ENCODE results near the gene MRPL37.

Gene MRPL37

GRCh38 chr1:54240741-54241335, 40.9 kb downstream of the MRPL37 start:
- no peak for DNase-seq (ENCODE audit: low spot score)

- no peak for DNase-seq (ENCODE audit: low spot score)
These were observed 41.4 kb downstream of the MRPL37 start for GRCh38 chr1:54241364-54241763.

GRCh38 chr1:54243022-54243421, 43.1 kb downstream of the MRPL37 start:
- DNase-seq (ENCODE audit: low spot score): no peak

- DNase-seq (ENCODE audit: low spot score): no peak
These were observed 44.7 kb downstream of the MRPL37 start for GRCh38 chr1:54244655-54245054.

GRCh38 chr1:54245501-54245900, 45.5 kb downstream of the MRPL37 start:
- no peak for DNase-seq (ENCODE audit: low spot score)

GRCh38 chr1:54246116-54246721, 46.3 kb downstream of the MRPL37 start:
- no peak for DNase-seq (ENCODE audit: low spot score)

GRCh38 chr1:54247863-54248515, 48.0 kb downstream of the MRPL37 start:
- no peak for DNase-seq (ENCODE audit: low spot score)

GRCh38 chr1:54248966-54249365, 49.0 kb downstream of the MRPL37 start:
- DNase-seq (ENCODE audit: low spot score): no peak

- DNase-seq (ENCODE audit: low spot score): peak; percentile 54
These were observed 50.0 kb downstream of the MRPL37 start for GRCh38 chr1:54249819-54250435.

- DNase-seq (ENCODE audit: low spot score): no peak
These were observed 50.7 kb downstream of the MRPL37 start for GRCh38 chr1:54250670-54251069.

GRCh38 chr1:54252371-54252936, 52.5 kb downstream of the MRPL37 start:
- no peak for DNase-seq (ENCODE audit: low spot score)

GRCh38 chr1:54253480-54253879, 53.5 kb downstream of the MRPL37 start:
- no peak for DNase-seq (ENCODE audit: low spot score)

- no peak for DNase-seq (ENCODE audit: low spot score)
These were observed 54.1 kb downstream of the MRPL37 start for GRCh38 chr1:54254055-54254454.

- no peak for DNase-seq (ENCODE audit: low spot score)
These were observed 55.2 kb downstream of the MRPL37 start for GRCh38 chr1:54255026-54255702.

GRCh38 chr1:54256522-54257345, 56.8 kb downstream of the MRPL37 start:
- no peak for DNase-seq (ENCODE audit: low spot score)

GRCh38 chr1:54257346-54257620, 57.3 kb downstream of the MRPL37 start:
- DNase-seq (ENCODE audit: low spot score): no peak

GRCh38 chr1:54257876-54258275, 57.9 kb downstream of the MRPL37 start:
- DNase-seq (ENCODE audit: low spot score): no peak

- no peak for DNase-seq (ENCODE audit: low spot score)
These were observed 59.7 kb downstream of the MRPL37 start for GRCh38 chr1:54259546-54260140.

- DNase-seq (ENCODE audit: low spot score): no peak
These were observed 60.8 kb downstream of the MRPL37 start for GRCh38 chr1:54260810-54261209.

GRCh38 chr1:54262244-54262643, 62.3 kb downstream of the MRPL37 start:
- no peak for DNase-seq (ENCODE audit: low spot score)

GRCh38 chr1:54263601-54264226, 63.7 kb downstream of the MRPL37 start:
- no peak for DNase-seq (ENCODE audit: low spot score)
